Neural cell (in vitro differentiated cells): ENCODE measurements around the gene SSTR4.

Experiments used
- CTCF ChIP-seq: fragments of 450-650 bp; IDR thresholded peaks from 2 replicates; pipeline ENCODE4 v1.5.1; 2014; ENCODE audit warnings: antibody characterized with exemption, mild to moderate bottlenecking, moderate library complexity; ENCODE audit not compliant: poor library complexity, severe bottlenecking
- EP300 ChIP-seq: fragments of 450-650 bp; conservative IDR thresholded peaks from 2 replicates; pipeline ENCODE4 v1.6.1; 2014; ENCODE audit warnings: antibody characterized with exemption, mild to moderate bottlenecking, moderate library complexity; ENCODE audit not compliant: poor library complexity, severe bottlenecking
- EZH2 ChIP-seq: fragments of 200-600, 300-800 bp; shearing (Covaris generic), sonication (generic); IDR thresholded peaks from 2 replicates; pipeline ENCODE4 v1.6.1; 2014; ENCODE audit warnings: antibody characterized with exemption, low read length, borderline replicate concordance, mild to moderate bottlenecking; ENCODE audit not compliant: insufficient read depth, poor library complexity, severe bottlenecking
- MXI1 ChIP-seq: fragments of 450-650 bp; conservative IDR thresholded peaks from 2 replicates; pipeline ENCODE4 v1.6.1; 2014; ENCODE audit warnings: antibody characterized with exemption, mild to moderate bottlenecking; ENCODE audit not compliant: poor library complexity, severe bottlenecking
- POLR2AphosphoS5 ChIP-seq: IDR thresholded peaks from 2 replicates; pipeline ENCODE4 v1.6.1; 2012

- TF ChIP-seq CTCF (no peak), EP300 (no peak), EZH2 (no peak), POLR2AphosphoS5 (no peak), MXI1 (no peak)
Observed at GRCh38 chr20:23042270-23042669, 7.2 kb downstream of the SSTR4 start.
